Panc1 (cell line): ENCODE results near the gene MYO3B. TPM values are rescaled to one million over a fixed set of nuclear protein-coding genes. Genes with fewer than 3 reads are reported as not detected.

Experiments used
- ATAC-seq: fragments of 200-7000 bp; cut with Tn5 transposase; 2 replicates; pipeline ENCODE4 v1.9.1; 2020; ENCODE audit warnings: mild to moderate bottlenecking, moderate library complexity
- BruUV-seq: library from RNA; stranded (reverse); fragments of 400-500 nt; replicated peaks from 2 replicates; lab custom pipeline; 2021; lab: Mats Ljungman, UMichigan
- CTCF ChIA-PET: fragments of 300-600 bp; sonication (Branson Sonifier 250); formaldehyde crosslinking; loops from one replicate; lab custom pipeline; 2022; ENCODE audit warnings: antibody characterized with exemption; lab: Charles Lee
- POLR2A ChIA-PET: fragments of 300-600 bp; sonication (Branson Sonifier 250); formaldehyde crosslinking; loops from one replicate; lab custom pipeline; 2022; ENCODE audit warnings: antibody characterized with exemption; lab: Charles Lee
- DNase-seq: peaks from one replicate; pipeline ENCODE4 v3.0.0-alpha.2; 2010; ENCODE audit warnings: low read depth, low spot score
- H3K27ac ChIP-seq: 2 replicates; pipeline ENCODE4 v1.5.1; 2011; ENCODE audit warnings: mild to moderate bottlenecking, low read length, inconsistent platforms
- H3K27me3 ChIP-seq: fragments of 200-500 bp; sonication (Bioruptor generic); 2 replicates; pipeline ENCODE4 v1.6.0; 2014; ENCODE audit warnings: low read length, inconsistent platforms; ENCODE audit not compliant: control insufficient read depth, insufficient read depth
- H3K36me3 ChIP-seq: fragments of 200-500 bp; sonication (Bioruptor generic); 2 replicates; pipeline ENCODE4 v1.5.1; 2014; ENCODE audit warnings: inconsistent platforms, mild to moderate bottlenecking, low read length, moderate library complexity; ENCODE audit not compliant: control insufficient read depth, insufficient read depth
- H3K4me1 ChIP-seq: 2 replicates; pipeline ENCODE4 v1.5.1; 2011; ENCODE audit warnings: inconsistent platforms, mild to moderate bottlenecking, low read length, moderate library complexity; ENCODE audit not compliant: control insufficient read depth, insufficient read depth
- H3K4me3 ChIP-seq, 2 experiments: 2 replicates each; pipeline ENCODE4 v1.5.1; 2011 to 2012; ENCODE audit warnings: low read depth in 2 of 2, low read length in 2 of 2, mild to moderate bottlenecking in 2 of 2, inconsistent platforms in 1 of 2, moderate library complexity in 1 of 2
- H3K9me3 ChIP-seq: fragments of 200-500 bp; sonication (Bioruptor generic); 2 replicates; pipeline ENCODE4 v1.5.1; 2014; ENCODE audit warnings: low read depth, mild to moderate bottlenecking, inconsistent platforms, low read length, moderate library complexity; ENCODE audit not compliant: control insufficient read depth, insufficient read depth
- POLR2AphosphoS5 ChIP-seq: IDR thresholded peaks from 2 replicates; pipeline ENCODE4 v1.6.1; 2012; ENCODE audit warnings: mild to moderate bottlenecking, low read depth, low read length, moderate library complexity
- SIN3A ChIP-seq: IDR thresholded peaks from 2 replicates; pipeline ENCODE4 v1.6.1; 2012; ENCODE audit warnings: low read depth, mild to moderate bottlenecking, low read length, moderate library complexity, borderline replicate concordance; ENCODE audit not compliant: insufficient read depth
- TCF7L2 ChIP-seq: IDR thresholded peaks from 2 replicates; pipeline ENCODE4 v1.6.1; 2011; ENCODE audit warnings: mild to moderate bottlenecking, low read depth, low read length, inconsistent platforms
- in situ Hi-C: cut with HindIII; loops from 2 replicates; pipeline ENCODE4 v1.10.0; 2016; ENCODE audit warnings: low sequenced_read_pairs, low pct_unique_long_range_greater_than_20kb
- intact Hi-C: fragments of 100-400 bp; cut with micrococcal nuclease; formaldehyde crosslinking; loops from one replicate; pipeline ENCODE4 v1.10.0; 2022; ENCODE audit not compliant: unreplicated experiment
- total RNA-seq: library from RNA; stranded (reverse); gene quantifications from one replicate; pipeline ENCODE4 v1.2.1, GENCODE V29; 2021; ENCODE audit not compliant: unreplicated experiment
- TF ChIP-seq, protein P1 (sequence below), 2 experiments: IDR thresholded peaks; 2 replicates each; pipeline ENCODE4 v1.6.1; 2011 to 2012; ENCODE audit warnings: low read depth in 2 of 2, control low read depth in 1 of 2, low read length in 1 of 2, mild to moderate bottlenecking in 1 of 2, moderate library complexity in 1 of 2; ENCODE audit not compliant: insufficient read depth in 1 of 2
- TF ChIP-seq, protein P2 (sequence below): fragments of 450-650 bp; IDR thresholded peaks from 2 replicates; pipeline ENCODE4 v1.5.1; 2017; ENCODE audit warnings: mild to moderate bottlenecking

MYO3B gene
- total RNA-seq, 1 experiment from 2014 or later, result 0.05 TPM

DNA sequence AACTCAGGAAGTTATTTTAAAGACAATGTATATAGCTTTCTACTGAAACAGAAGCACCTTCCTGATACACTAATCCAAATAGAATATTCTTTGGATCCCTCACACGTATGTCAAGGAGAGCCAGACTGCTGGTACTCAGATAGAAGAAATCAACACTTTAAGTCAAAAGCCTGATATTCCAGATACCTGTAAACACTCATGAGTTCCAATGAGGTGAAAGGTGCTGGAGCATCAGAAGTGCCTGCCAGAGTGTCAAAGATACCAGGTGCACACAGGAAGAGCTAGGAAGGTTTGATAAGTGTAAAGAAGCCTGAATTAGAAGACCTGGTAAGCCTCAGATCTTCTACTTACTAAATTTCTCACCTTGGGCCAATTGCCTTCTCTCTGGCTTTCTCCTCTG is 310.9 kb downstream of the MYO3B start:
- ChIA-PET POLR2A (no interaction called here), CTCF (no interaction called here)
- H3K27me3 ChIP-seq, result peaks cover 4% of the 10 kb centered on the region; the same call in 1 of the 2 replicates
- ATAC-seq (no peak), DNase-seq (no peak)
- no peak for TF ChIP-seq TCF7L2
- no peak for TF ChIP-seq SIN3A
- no peaks in the 10 kb centered on the region for H3K36me3 ChIP-seq
- H3K4me3 ChIP-seq, result no peak overlapping the region
- no TSS peak for BruUV-seq
- in situ Hi-C loops, result no loop called here
- H3K27ac ChIP-seq, result no peak overlapping the region
- intact Hi-C loops, result no loop called here
- no peaks in the 10 kb centered on the region for H3K4me1 ChIP-seq
- H3K9me3 ChIP-seq, result no peaks in the 10 kb centered on the region

DNA sequence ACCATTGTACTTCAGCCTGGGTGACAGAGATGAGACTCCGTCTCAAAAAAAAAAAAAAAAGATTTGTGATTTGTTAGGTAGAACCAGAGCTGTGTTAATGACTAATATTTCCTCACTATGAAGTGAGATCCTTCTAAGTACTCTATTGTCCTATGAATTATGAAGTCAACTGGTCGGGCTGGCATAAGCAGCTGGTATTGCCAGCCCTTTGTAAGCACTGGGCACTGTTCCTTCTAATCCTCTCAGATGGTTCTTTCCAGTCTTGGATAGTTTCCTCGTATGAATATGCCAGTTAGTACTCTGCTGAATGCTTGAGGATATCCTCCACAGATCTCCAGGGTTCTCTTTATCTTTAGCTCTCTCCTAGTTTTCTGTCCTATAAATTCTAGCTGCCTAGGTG is 314.1 kb downstream of the MYO3B start:
- in situ Hi-C loops (no loop called here), intact Hi-C loops (no loop called here)
- DNase-seq, result no peak
- Histone ChIP-seq H3K4me1 (no peaks in the 10 kb centered on the region), H3K9me3 (no peaks in the 10 kb centered on the region), H3K36me3 (no peaks in the 10 kb centered on the region), H3K27me3 (peaks cover 10% of the 10 kb centered on the region; the same call in 1 of the 2 replicates), H3K4me3 (no peak overlapping the region), H3K27ac (no peak overlapping the region)
- POLR2A ChIA-PET, result no interaction called here
- no peak for ATAC-seq
- TF ChIP-seq POLR2AphosphoS5, result no peak
- TF ChIP-seq, protein P1, sequence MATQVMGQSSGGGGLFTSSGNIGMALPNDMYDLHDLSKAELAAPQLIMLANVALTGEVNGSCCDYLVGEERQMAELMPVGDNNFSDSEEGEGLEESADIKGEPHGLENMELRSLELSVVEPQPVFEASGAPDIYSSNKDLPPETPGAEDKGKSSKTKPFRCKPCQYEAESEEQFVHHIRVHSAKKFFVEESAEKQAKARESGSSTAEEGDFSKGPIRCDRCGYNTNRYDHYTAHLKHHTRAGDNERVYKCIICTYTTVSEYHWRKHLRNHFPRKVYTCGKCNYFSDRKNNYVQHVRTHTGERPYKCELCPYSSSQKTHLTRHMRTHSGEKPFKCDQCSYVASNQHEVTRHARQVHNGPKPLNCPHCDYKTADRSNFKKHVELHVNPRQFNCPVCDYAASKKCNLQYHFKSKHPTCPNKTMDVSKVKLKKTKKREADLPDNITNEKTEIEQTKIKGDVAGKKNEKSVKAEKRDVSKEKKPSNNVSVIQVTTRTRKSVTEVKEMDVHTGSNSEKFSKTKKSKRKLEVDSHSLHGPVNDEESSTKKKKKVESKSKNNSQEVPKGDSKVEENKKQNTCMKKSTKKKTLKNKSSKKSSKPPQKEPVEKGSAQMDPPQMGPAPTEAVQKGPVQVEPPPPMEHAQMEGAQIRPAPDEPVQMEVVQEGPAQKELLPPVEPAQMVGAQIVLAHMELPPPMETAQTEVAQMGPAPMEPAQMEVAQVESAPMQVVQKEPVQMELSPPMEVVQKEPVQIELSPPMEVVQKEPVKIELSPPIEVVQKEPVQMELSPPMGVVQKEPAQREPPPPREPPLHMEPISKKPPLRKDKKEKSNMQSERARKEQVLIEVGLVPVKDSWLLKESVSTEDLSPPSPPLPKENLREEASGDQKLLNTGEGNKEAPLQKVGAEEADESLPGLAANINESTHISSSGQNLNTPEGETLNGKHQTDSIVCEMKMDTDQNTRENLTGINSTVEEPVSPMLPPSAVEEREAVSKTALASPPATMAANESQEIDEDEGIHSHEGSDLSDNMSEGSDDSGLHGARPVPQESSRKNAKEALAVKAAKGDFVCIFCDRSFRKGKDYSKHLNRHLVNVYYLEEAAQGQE (IDR thresholded peaks at IDR 0.05; ENCODE audit: insufficient read depth in 1 of 2, low read depth in 2 of 2, low read length in 1 of 2), result no peak
- TF ChIP-seq TCF7L2, result no peak
- TF ChIP-seq SIN3A, result no peak
- CTCF ChIA-PET, result no interaction called here
- BruUV-seq, result no TSS peak

DNA sequence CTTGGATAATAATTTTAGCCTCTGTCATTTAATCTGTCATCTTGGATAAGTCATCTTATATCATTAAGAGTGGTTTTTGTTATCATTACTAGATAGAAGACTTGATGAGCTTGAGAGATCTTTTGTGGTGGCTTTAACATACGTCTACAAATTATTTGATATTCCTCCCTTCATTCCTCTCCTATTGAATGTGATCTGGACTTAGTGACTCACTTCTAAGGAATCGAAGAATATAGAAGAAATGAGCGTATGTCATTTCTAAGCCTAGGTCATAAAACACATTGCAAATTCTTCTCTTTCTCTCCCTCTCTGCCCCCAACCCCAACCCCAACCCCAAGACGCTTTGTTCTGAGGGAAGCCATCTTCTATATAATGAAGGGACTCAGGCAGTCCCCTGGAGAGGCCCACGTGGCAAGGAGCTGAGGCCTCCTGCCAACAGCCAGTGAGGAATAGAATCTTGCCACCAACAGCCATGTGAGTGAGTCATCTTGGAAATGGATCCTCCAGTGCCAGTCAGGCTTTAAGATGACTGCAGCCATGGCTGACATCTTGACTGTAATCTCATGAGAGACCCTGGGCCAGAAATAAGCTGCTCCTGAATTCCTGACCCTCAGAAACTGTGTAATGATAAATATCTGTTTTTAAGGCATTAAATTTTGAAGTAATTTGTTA is 315.6 kb downstream of the MYO3B start:
- no TSS peak for BruUV-seq
- TF ChIP-seq POLR2AphosphoS5 (no peak), TCF7L2 (no peak), SIN3A (no peak)
- TF ChIP-seq, protein P1 (IDR thresholded peaks at IDR 0.05; ENCODE audit: insufficient read depth in 1 of 2, low read depth in 2 of 2, low read length in 1 of 2), result no peak
- TF ChIP-seq, protein P2, sequence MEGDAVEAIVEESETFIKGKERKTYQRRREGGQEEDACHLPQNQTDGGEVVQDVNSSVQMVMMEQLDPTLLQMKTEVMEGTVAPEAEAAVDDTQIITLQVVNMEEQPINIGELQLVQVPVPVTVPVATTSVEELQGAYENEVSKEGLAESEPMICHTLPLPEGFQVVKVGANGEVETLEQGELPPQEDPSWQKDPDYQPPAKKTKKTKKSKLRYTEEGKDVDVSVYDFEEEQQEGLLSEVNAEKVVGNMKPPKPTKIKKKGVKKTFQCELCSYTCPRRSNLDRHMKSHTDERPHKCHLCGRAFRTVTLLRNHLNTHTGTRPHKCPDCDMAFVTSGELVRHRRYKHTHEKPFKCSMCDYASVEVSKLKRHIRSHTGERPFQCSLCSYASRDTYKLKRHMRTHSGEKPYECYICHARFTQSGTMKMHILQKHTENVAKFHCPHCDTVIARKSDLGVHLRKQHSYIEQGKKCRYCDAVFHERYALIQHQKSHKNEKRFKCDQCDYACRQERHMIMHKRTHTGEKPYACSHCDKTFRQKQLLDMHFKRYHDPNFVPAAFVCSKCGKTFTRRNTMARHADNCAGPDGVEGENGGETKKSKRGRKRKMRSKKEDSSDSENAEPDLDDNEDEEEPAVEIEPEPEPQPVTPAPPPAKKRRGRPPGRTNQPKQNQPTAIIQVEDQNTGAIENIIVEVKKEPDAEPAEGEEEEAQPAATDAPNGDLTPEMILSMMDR, result no peak
- Histone ChIP-seq H3K4me1 (no peaks in the 10 kb centered on the region), H3K36me3 (no peaks in the 10 kb centered on the region), H3K4me3 (no peak overlapping the region), H3K27ac (no peak overlapping the region), H3K27me3 (peaks cover 10% of the 10 kb centered on the region; the same call in 1 of the 2 replicates), H3K9me3 (no peaks in the 10 kb centered on the region)
- ChIA-PET POLR2A (no interaction called here), CTCF (no interaction called here)
- no peak for DNase-seq
- ATAC-seq, result no peak
- intact Hi-C loops, result no loop called here
- in situ Hi-C loops, result no loop called here
